Breast epithelium (tissue), 4 donors: Measurements from ENCODE around the gene SNAP25. TPM values are rescaled to one million over a fixed set of nuclear protein-coding genes. Genes with fewer than 3 reads are reported as not detected.

Experiments
- DNase-seq, 2 donors: peaks; one replicate each; pipeline ENCODE4 v3.0.0-alpha.2; 2019; ENCODE audit warnings: low spot score in 2 of 2
- H3K27ac ChIP-seq, 2 donors: fragments of 200-600 bp; sonication (generic) in 1 of 2; one replicate each; pipeline ENCODE4 v1.5.1; 2016 to 2019; ENCODE audit warnings: mild to moderate bottlenecking in 1 of 2
- H3K27me3 ChIP-seq, 2 donors: fragments of 200-600 bp; sonication (generic) in 1 of 2; one replicate each; pipeline versions ENCODE4 v1.5.1 to v1.6.0; 2017 to 2019; ENCODE audit warnings: control low read depth in 1 of 2, mild to moderate bottlenecking in 1 of 2
- H3K36me3 ChIP-seq: fragments of 200-600 bp; one replicate; pipeline ENCODE4 v1.5.1; 2019
- H3K4me1 ChIP-seq, 2 donors: fragments of 200-600 bp; sonication (generic); one replicate each; pipeline ENCODE4 v1.5.1; 2016 to 2019; ENCODE audit warnings: control low read depth in 1 of 2
- H3K4me3 ChIP-seq, 3 donors: fragments of 200-600 bp; sonication (generic); 1 replicate in 2 of 3; 2 replicates in 1 of 3; pipeline ENCODE4 v1.5.1; 2016 to 2019; ENCODE audit warnings: mild to moderate bottlenecking in 3 of 3, moderate library complexity in 2 of 3
- H3K9me3 ChIP-seq, 2 donors: fragments of 200-600 bp; sonication (generic) in 1 of 2; one replicate each; pipeline ENCODE4 v1.5.1; 2016 to 2019; ENCODE audit warnings: control low read depth in 1 of 2
- CTCF ChIP-seq, 3 donors: fragments of 450-650 bp; IDR thresholded peaks; one replicate each; pipeline ENCODE4 v1.5.1; 2016 to 2017; ENCODE audit warnings: antibody characterized with exemption in 3 of 3, mild to moderate bottlenecking in 3 of 3, moderate library complexity in 3 of 3
- POLR2A ChIP-seq: fragments of 450-650 bp; IDR thresholded peaks from one replicate; pipeline ENCODE4 v1.6.1; 2016; ENCODE audit warnings: antibody characterized with exemption, mild to moderate bottlenecking, moderate library complexity
- POLR2AphosphoS5 ChIP-seq, 3 donors: sonication (generic); formaldehyde crosslinking; IDR thresholded peaks; one replicate each; pipeline ENCODE4 v1.6.1; 2017; ENCODE audit warnings: antibody characterized with exemption in 3 of 3
- intact Hi-C: fragments of 100-400 bp; cut with DNase I; formaldehyde crosslinking; loops from one replicate; pipeline ENCODE4 v1.15.1; 2023; ENCODE audit warnings: low total_unique reads
- total RNA-seq, 3 donors: library from RNA; depleted of rRNA; stranded (reverse); fragments of >200 nt; gene quantifications; one replicate each; pipeline ENCODE4 v1.1.0, GENCODE V29; 2016

SNAP25 gene
- total RNA-seq, 3 donors from 2014 or later = 0.32 to 1.6 (median 1.6) TPM

GRCh38 chr20:10200330-10200729 is 18.3 kb upstream of the SNAP25 start:
- intact Hi-C loops = no loop called here
- Histone ChIP-seq H3K9me3 (no peaks in the 10 kb centered on the region), H3K36me3 (no peaks in the 10 kb centered on the region), H3K27me3 (no peaks in the 10 kb centered on the region), H3K4me1 (no peaks in the 10 kb centered on the region), H3K27ac (no peak overlapping the region), H3K4me3 (no peak overlapping the region)
- DNase-seq = no peak
- TF ChIP-seq CTCF (IDR thresholded peaks at IDR 0.05) (no peak), POLR2AphosphoS5 (IDR thresholded peaks at IDR 0.05) (no peak)

GRCh38 chr20:10201321-10201870 is 17.2 kb upstream of the SNAP25 start:
- H3K9me3 ChIP-seq = no peaks in the 10 kb centered on the region
- H3K4me1 ChIP-seq = no peaks in the 10 kb centered on the region
- no peak overlapping the region for H3K4me3 ChIP-seq
- DNase-seq = no peak
- intact Hi-C loops = no loop called here
- TF ChIP-seq POLR2A = no peak
- no peak for TF ChIP-seq CTCF (IDR thresholded peaks at IDR 0.05)
- no peak for TF ChIP-seq POLR2AphosphoS5 (IDR thresholded peaks at IDR 0.05)
- H3K36me3 ChIP-seq = no peaks in the 10 kb centered on the region
- no peaks in the 10 kb centered on the region for H3K27me3 ChIP-seq
- H3K27ac ChIP-seq = peak overlapping the region in 1 of 2 donors; percentile 28

GRCh38 chr20:10209091-10209490 is 9.5 kb upstream of the SNAP25 start:
- Histone ChIP-seq H3K27me3 (no peaks in the 10 kb centered on the region), H3K27ac (no peak overlapping the region), H3K36me3 (no peaks in the 10 kb centered on the region), H3K4me1 (no peaks in the 10 kb centered on the region), H3K4me3 (no peak overlapping the region), H3K9me3 (no peaks in the 10 kb centered on the region)
- intact Hi-C loops = no loop called here
- no peak for DNase-seq
- no peak for TF ChIP-seq CTCF (IDR thresholded peaks at IDR 0.05)
- TF ChIP-seq POLR2A = no peak
- TF ChIP-seq POLR2AphosphoS5 (IDR thresholded peaks at IDR 0.05) = no peak

GRCh38 chr20:10213526-10213925 is 5.1 kb upstream of the SNAP25 start:
- DNase-seq = no peak

More at GRCh38 chr20:10213526-10213925, 5.1 kb upstream of the SNAP25 start:
- Histone ChIP-seq H3K36me3 (no peaks in the 10 kb centered on the region), H3K27ac (no peak overlapping the region), H3K27me3 (peaks cover 0 to 10% of the 10 kb centered on the region in 2 donors), H3K4me3 (no peak overlapping the region), H3K4me1 (no peaks in the 10 kb centered on the region), H3K9me3 (no peaks in the 10 kb centered on the region)
- TF ChIP-seq CTCF (IDR thresholded peaks at IDR 0.05) (no peak), POLR2A (no peak), POLR2AphosphoS5 (IDR thresholded peaks at IDR 0.05) (no peak)
- intact Hi-C loops = loop anchor here (5.0 kb wide), 1 partner anchor 1584 kb away; no protein-coding TSS in a partner anchor
